ENCODE results near the gene IGSF21.

The IGSF21 gene

GRCh38 chr1:18119289-18119688 is 11.7 kb downstream of the IGSF21 start:
- no peak overlapping the region for H3K27ac Mint-ChIP-seq
- no peak for TF ChIP-seq CTCF (IDR thresholded peaks at IDR 0.05)
- DNase-seq, result no peak
- no peaks in the 10 kb centered on the region for H3K9me3 Mint-ChIP-seq
- H3K27me3 Mint-ChIP-seq (ENCODE audit: low read depth, poor library complexity), result peaks cover 81% of the 10 kb centered on the region
- H3K4me3 Mint-ChIP-seq, result no peak overlapping the region
- H3K36me3 Mint-ChIP-seq (ENCODE audit: low read depth), result no peaks in the 10 kb centered on the region
- H3K4me1 Mint-ChIP-seq, result no peaks in the 10 kb centered on the region

- Mint-ChIP-seq H3K4me1 (no peaks in the 10 kb centered on the region), H3K36me3 (ENCODE audit: low read depth) (no peaks in the 10 kb centered on the region), H3K4me3 (no peak overlapping the region), H3K27ac (no peak overlapping the region), H3K27me3 (ENCODE audit: low read depth, poor library complexity) (peaks cover 75% of the 10 kb centered on the region), H3K9me3 (no peaks in the 10 kb centered on the region)
- TF ChIP-seq CTCF (IDR thresholded peaks at IDR 0.05), result no peak
- DNase-seq, result no peak
These were observed 12.3 kb downstream of the IGSF21 start for GRCh38 chr1:18119771-18120377.

- H3K27ac Mint-ChIP-seq, result no peak overlapping the region
- no peak overlapping the region for H3K4me3 Mint-ChIP-seq
- no peak for TF ChIP-seq CTCF (IDR thresholded peaks at IDR 0.05)
- DNase-seq, result no peak
- H3K4me1 Mint-ChIP-seq, result no peaks in the 10 kb centered on the region
- peaks cover 70% of the 10 kb centered on the region for H3K27me3 Mint-ChIP-seq (ENCODE audit: low read depth, poor library complexity)
- no peaks in the 10 kb centered on the region for H3K36me3 Mint-ChIP-seq (ENCODE audit: low read depth)
- H3K9me3 Mint-ChIP-seq, result no peaks in the 10 kb centered on the region
These were observed 13.0 kb downstream of the IGSF21 start for GRCh38 chr1:18120638-18121037.

- no peak for TF ChIP-seq CTCF (IDR thresholded peaks at IDR 0.05)
- Mint-ChIP-seq H3K36me3 (ENCODE audit: low read depth) (no peaks in the 10 kb centered on the region), H3K27me3 (ENCODE audit: low read depth, poor library complexity) (peaks cover 72% of the 10 kb centered on the region)
These were observed 13.6 kb downstream of the IGSF21 start for GRCh38 chr1:18121072-18121820.

GRCh38 chr1:18123467-18123992 is 15.9 kb downstream of the IGSF21 start:
- Mint-ChIP-seq H3K9me3 (no peaks in the 10 kb centered on the region), H3K27ac (no peak overlapping the region), H3K27me3 (ENCODE audit: low read depth, poor library complexity) (peaks cover 59% of the 10 kb centered on the region), H3K4me1 (no peaks in the 10 kb centered on the region), H3K36me3 (ENCODE audit: low read depth) (no peaks in the 10 kb centered on the region), H3K4me3 (no peak overlapping the region)
- no peak for DNase-seq
- TF ChIP-seq CTCF (IDR thresholded peaks at IDR 0.05), result no peak

More at GRCh38 chr1:18121072-18121820, 13.6 kb downstream of the IGSF21 start:
- Mint-ChIP-seq H3K4me1 (no peaks in the 10 kb centered on the region), H3K9me3 (no peaks in the 10 kb centered on the region), H3K27ac (no peak overlapping the region), H3K4me3 (no peak overlapping the region)
- DNase-seq, result no peak

All from nephron progenitor cell (in vitro differentiated cells).